ENCODE measurements around the gene SASH1. TPM values are rescaled to one million over a fixed set of nuclear protein-coding genes. Genes with fewer than 3 reads are reported as not detected.

SASH1 gene
- total RNA-seq, 1 experiment from 2014 or later: 12.3 TPM

GRCh38 chr6:148329596-148330381 lies 12.8 kb upstream of the SASH1 start:
- no peak overlapping the region for H3K4me3 Mint-ChIP-seq (ENCODE audit: low read depth, unreplicated experiment)
- TF ChIP-seq CTCF (IDR thresholded peaks at IDR 0.05; ENCODE audit: unreplicated experiment): no peak
- no peaks in the 10 kb centered on the region for H3K36me3 Mint-ChIP-seq (ENCODE audit: insufficient read depth, unreplicated experiment)
- BruUV-seq (replicated peaks): no TSS peak
- peaks cover 8% of the 10 kb centered on the region for H3K4me1 Mint-ChIP-seq (ENCODE audit: low read depth, unreplicated experiment)
- H3K27me3 Mint-ChIP-seq (ENCODE audit: unreplicated experiment): no peaks in the 10 kb centered on the region
- no peaks in the 10 kb centered on the region for H3K9me3 Mint-ChIP-seq (ENCODE audit: low read depth, unreplicated experiment)
- no peak overlapping the region for H3K27ac Mint-ChIP-seq (ENCODE audit: unreplicated experiment)
- CTCF ChIA-PET: interaction anchor here (0.7 kb wide), 1 partner anchor 16 kb away, joined by 3 read pairs; no protein-coding TSS in a partner anchor
- DNase-seq: no peak
- intact Hi-C loops (cut with micrococcal nuclease; ENCODE audit: unreplicated experiment): no loop called here

GRCh38 chr6:148332088-148332487 lies 10.6 kb upstream of the SASH1 start:
- DNase-seq: no peak
- no TSS peak for BruUV-seq (replicated peaks)
- intact Hi-C loops (cut with micrococcal nuclease; ENCODE audit: unreplicated experiment): no loop called here

GRCh38 chr6:148336901-148337300 lies 5.7 kb upstream of the SASH1 start:
- H3K4me1 Mint-ChIP-seq (ENCODE audit: low read depth, unreplicated experiment): no peaks in the 10 kb centered on the region
- H3K27ac Mint-ChIP-seq (ENCODE audit: unreplicated experiment): no peak overlapping the region
- intact Hi-C loops (cut with micrococcal nuclease; ENCODE audit: unreplicated experiment): no loop called here
- CTCF ChIA-PET: interaction anchor here (0.7 kb wide), 1 partner anchor 567 kb away, joined by 4 read pairs; no protein-coding TSS in a partner anchor
- BruUV-seq (replicated peaks): no TSS peak
- H3K36me3 Mint-ChIP-seq (ENCODE audit: insufficient read depth, unreplicated experiment): peaks cover 1% of the 10 kb centered on the region
- TF ChIP-seq CTCF (IDR thresholded peaks at IDR 0.05; ENCODE audit: unreplicated experiment): no peak
- H3K27me3 Mint-ChIP-seq (ENCODE audit: unreplicated experiment): no peaks in the 10 kb centered on the region
- no peak overlapping the region for H3K4me3 Mint-ChIP-seq (ENCODE audit: low read depth, unreplicated experiment)
- no peak for DNase-seq
- H3K9me3 Mint-ChIP-seq (ENCODE audit: low read depth, unreplicated experiment): no peaks in the 10 kb centered on the region

More at GRCh38 chr6:148332088-148332487, 10.6 kb upstream of the SASH1 start:
- H3K36me3 Mint-ChIP-seq (ENCODE audit: insufficient read depth, unreplicated experiment): no peaks in the 10 kb centered on the region
- H3K27me3 Mint-ChIP-seq (ENCODE audit: unreplicated experiment): no peaks in the 10 kb centered on the region
- CTCF ChIA-PET: no interaction called here
- no peak overlapping the region for H3K27ac Mint-ChIP-seq (ENCODE audit: unreplicated experiment)
- TF ChIP-seq CTCF (IDR thresholded peaks at IDR 0.05; ENCODE audit: unreplicated experiment): no peak
- H3K4me1 Mint-ChIP-seq (ENCODE audit: low read depth, unreplicated experiment): peaks cover 8% of the 10 kb centered on the region
- H3K4me3 Mint-ChIP-seq (ENCODE audit: low read depth, unreplicated experiment): no peak overlapping the region
- no peaks in the 10 kb centered on the region for H3K9me3 Mint-ChIP-seq (ENCODE audit: low read depth, unreplicated experiment)

- H3K27ac Mint-ChIP-seq (ENCODE audit: unreplicated experiment): no peak overlapping the region
- TF ChIP-seq CTCF (IDR thresholded peaks at IDR 0.05; ENCODE audit: unreplicated experiment): no peak
- DNase-seq: no peak
- CTCF ChIA-PET: no interaction called here
- intact Hi-C loops (cut with micrococcal nuclease; ENCODE audit: unreplicated experiment): loop anchor here (5.0 kb wide), 1 partner anchor 123 kb away; no protein-coding TSS in a partner anchor
- no peaks in the 10 kb centered on the region for H3K9me3 Mint-ChIP-seq (ENCODE audit: low read depth, unreplicated experiment)
- no TSS peak for BruUV-seq (replicated peaks)
- H3K4me3 Mint-ChIP-seq (ENCODE audit: low read depth, unreplicated experiment): no peak overlapping the region
- no peaks in the 10 kb centered on the region for H3K27me3 Mint-ChIP-seq (ENCODE audit: unreplicated experiment)
- H3K36me3 Mint-ChIP-seq (ENCODE audit: insufficient read depth, unreplicated experiment): peaks cover 18% of the 10 kb centered on the region
- peaks cover 9% of the 10 kb centered on the region for H3K4me1 Mint-ChIP-seq (ENCODE audit: low read depth, unreplicated experiment)
These were observed 2.9 kb upstream of the SASH1 start for GRCh38 chr6:148339766-148340165.

Measured in Calu3 (cell line).